H9 (cell line): ENCODE measurements around the gene AOC1. TPM values are rescaled to one million over a fixed set of nuclear protein-coding genes. Genes with fewer than 3 reads are reported as not detected.

Source experiments
- DNase-seq: peaks from one replicate; pipeline ENCODE4 v3.0.0-alpha.2; 2017
- H2AFZ ChIP-seq: one replicate; pipeline ENCODE4 v1.6.1; 2013; ENCODE audit warnings: mild to moderate bottlenecking, low read length, control low read depth, moderate library complexity
- H2AK5ac ChIP-seq: 2 replicates; pipeline ENCODE4 v1.6.1; 2013; ENCODE audit warnings: low read length, control low read depth, mixed read lengths; ENCODE audit not compliant: insufficient read length
- H2BK120ac ChIP-seq: one replicate; pipeline ENCODE4 v1.6.1; 2013; ENCODE audit warnings: low read depth, mild to moderate bottlenecking, low read length, control low read depth, inconsistent platforms; ENCODE audit not compliant: poor library complexity, severe bottlenecking
- H2BK12ac ChIP-seq: 2 replicates; pipeline ENCODE4 v1.6.1; 2013; ENCODE audit warnings: low read length, control low read depth, mixed read lengths, low read depth; ENCODE audit not compliant: insufficient read length
- H2BK15ac ChIP-seq: 2 replicates; pipeline ENCODE4 v1.6.1; 2013; ENCODE audit warnings: low read depth, low read length, control low read depth
- H2BK20ac ChIP-seq: one replicate; pipeline ENCODE4 v1.6.1; 2013; ENCODE audit warnings: low read depth, mild to moderate bottlenecking, low read length, control low read depth, inconsistent platforms; ENCODE audit not compliant: poor library complexity, severe bottlenecking
- H2BK5ac ChIP-seq: 2 replicates; pipeline ENCODE4 v1.6.1; 2013; ENCODE audit warnings: low read length, control low read depth, mixed read lengths; ENCODE audit not compliant: insufficient read length
- H3K14ac ChIP-seq: 2 replicates; pipeline ENCODE4 v1.6.1; 2013; ENCODE audit warnings: low read length, control low read depth; ENCODE audit not compliant: insufficient read depth
- H3K18ac ChIP-seq: 2 replicates; pipeline ENCODE4 v1.6.1; 2013; ENCODE audit warnings: low read depth, mild to moderate bottlenecking, mixed read lengths, low read length, control low read depth; ENCODE audit not compliant: insufficient read length
- H3K23ac ChIP-seq: 2 replicates; pipeline ENCODE4 v1.6.1; 2013; ENCODE audit warnings: low read length, control low read depth, mixed read lengths, low read depth; ENCODE audit not compliant: insufficient read length
- H3K23me2 ChIP-seq: 2 replicates; pipeline ENCODE4 v1.6.1; 2013; ENCODE audit warnings: low read depth, mild to moderate bottlenecking, mixed read lengths, low read length, control low read depth; ENCODE audit not compliant: insufficient read length, poor library complexity, severe bottlenecking
- H3K27ac ChIP-seq: 2 replicates; pipeline ENCODE4 v1.5.1; 2013; ENCODE audit warnings: low read length, control low read depth, mixed read lengths, low read depth; ENCODE audit not compliant: insufficient read length
- H3K27me3 ChIP-seq: 2 replicates; pipeline ENCODE4 v1.6.1; 2013; ENCODE audit warnings: low read length, control low read depth, inconsistent platforms; ENCODE audit not compliant: insufficient read depth
- H3K4ac ChIP-seq: 2 replicates; pipeline ENCODE4 v1.6.1; 2013; ENCODE audit warnings: low read depth, mild to moderate bottlenecking, control low read depth, inconsistent platforms, low read length, moderate library complexity
- H3K4me1 ChIP-seq: 2 replicates; pipeline ENCODE4 v1.6.1; 2013; ENCODE audit warnings: low read length, control low read depth, inconsistent platforms; ENCODE audit not compliant: insufficient read depth
- H3K4me2 ChIP-seq: 2 replicates; pipeline ENCODE4 v1.6.1; 2013; ENCODE audit warnings: low read length, control low read depth, mixed read lengths; ENCODE audit not compliant: insufficient read length, insufficient read depth
- H3K56ac ChIP-seq: 2 replicates; pipeline ENCODE4 v1.6.1; 2013; ENCODE audit warnings: low read depth, mild to moderate bottlenecking, mixed read lengths, low read length, control low read depth; ENCODE audit not compliant: insufficient read length
- H3K79me1 ChIP-seq: 2 replicates; pipeline ENCODE4 v1.6.1; 2013; ENCODE audit warnings: low read depth, mild to moderate bottlenecking, moderate library complexity, low read length, control low read depth, inconsistent platforms; ENCODE audit not compliant: insufficient read depth, poor library complexity, severe bottlenecking
- H3K79me2 ChIP-seq: 2 replicates; pipeline ENCODE4 v1.6.1; 2013; ENCODE audit warnings: low read length, control low read depth, inconsistent platforms; ENCODE audit not compliant: insufficient read depth
- H3K9ac ChIP-seq: 2 replicates; pipeline ENCODE4 v1.6.1; 2013; ENCODE audit warnings: low read length, control low read depth, mixed read lengths; ENCODE audit not compliant: insufficient read length; ENCODE audit errors: extremely low read depth
- H3K9me3 ChIP-seq: one replicate; pipeline ENCODE4 v1.6.1; 2013; ENCODE audit warnings: low read depth, low read length, inconsistent platforms; ENCODE audit not compliant: control insufficient read depth
- H3T11ph ChIP-seq: one replicate; pipeline ENCODE4 v1.6.1; 2013; ENCODE audit warnings: mild to moderate bottlenecking, low read length, control low read depth, inconsistent platforms
- H4K20me1 ChIP-seq: one replicate; pipeline ENCODE4 v1.6.1; 2013; ENCODE audit not compliant: control insufficient read depth, insufficient read length, insufficient read depth
- H4K5ac ChIP-seq: 2 replicates; pipeline ENCODE4 v1.6.1; 2013; ENCODE audit warnings: low read depth, mild to moderate bottlenecking, mixed read lengths, low read length, control low read depth; ENCODE audit not compliant: insufficient read length
- H4K8ac ChIP-seq: replicated peaks from 2 replicates; pipeline ENCODE4 v1.6.1; 2013; ENCODE audit warnings: low read length, control low read depth, mixed read lengths, low read depth; ENCODE audit not compliant: insufficient read length
- H4K91ac ChIP-seq: 2 replicates; pipeline ENCODE4 v1.6.1; 2013; ENCODE audit warnings: low read depth, mild to moderate bottlenecking, moderate library complexity, mixed read lengths, low read length, control low read depth; ENCODE audit not compliant: insufficient read length
- H3K27ac Mint-ChIP-seq, 3 experiments: 2 replicates in 2 of 3; 3 replicates in 1 of 3; pipeline ENCODE4 v1.8.0; 2020 to 2021; ENCODE audit warnings: mixed read lengths in 3 of 3, mild to moderate bottlenecking in 1 of 3, moderate library complexity in 1 of 3
- H3K27me3 Mint-ChIP-seq: 2 replicates; pipeline ENCODE4 v1.8.0; 2021; ENCODE audit warnings: low read depth, mild to moderate bottlenecking, moderate library complexity, mixed read lengths
- H3K36me3 Mint-ChIP-seq, 3 experiments: 2 replicates in 2 of 3; 3 replicates in 1 of 3; pipeline ENCODE4 v1.8.0; 2020 to 2021; ENCODE audit warnings: low read depth in 3 of 3, mixed read lengths in 3 of 3; ENCODE audit not compliant: insufficient read depth in 1 of 3
- H3K4me1 Mint-ChIP-seq, 2 experiments: 2 replicates each; pipeline ENCODE4 v1.8.0; 2020; ENCODE audit warnings: mixed read lengths in 2 of 2
- H3K4me3 Mint-ChIP-seq, 2 experiments: 2 replicates in 1 of 2; 3 replicates in 1 of 2; pipeline ENCODE4 v1.8.0; 2020 to 2021; ENCODE audit warnings: mild to moderate bottlenecking in 2 of 2, mixed read lengths in 2 of 2, moderate library complexity in 1 of 2
- H3K9me3 Mint-ChIP-seq, 2 experiments: 2 replicates in 1 of 2; 3 replicates in 1 of 2; pipeline ENCODE4 v1.8.0; 2020; ENCODE audit warnings: mild to moderate bottlenecking in 2 of 2, mixed read lengths in 2 of 2, moderate library complexity in 1 of 2
- WGBS: extraction: QIAGEN DNeasy Blood & Tissue Kit; methylation state at CpG from one replicate; pipeline ENCODE4 v1.1.7; 2013; ENCODE audit warnings: missing lambda C conversion rate, low lambda C conversion rate, mixed read lengths; ENCODE audit not compliant: insufficient read length; ENCODE audit errors: extremely low coverage; 5-methylcytosine and 5-hydroxymethylcytosine counted together
- total RNA-seq: library from RNA; stranded (reverse); gene quantifications from 2 replicates; pipeline ENCODE4 v1.2.1, GENCODE V29; 2021
- TF ChIP-seq, protein P1 (sequence below): fragments of 200-600 bp; sonication (generic); conservative IDR thresholded peaks from 3 replicates; pipeline ENCODE4 v1.8.0; 2021; ENCODE audit warnings: antibody characterized with exemption, mild to moderate bottlenecking

Gene AOC1
- total RNA-seq, 1 experiment from 2014 or later: 0.28 TPM

DNA sequence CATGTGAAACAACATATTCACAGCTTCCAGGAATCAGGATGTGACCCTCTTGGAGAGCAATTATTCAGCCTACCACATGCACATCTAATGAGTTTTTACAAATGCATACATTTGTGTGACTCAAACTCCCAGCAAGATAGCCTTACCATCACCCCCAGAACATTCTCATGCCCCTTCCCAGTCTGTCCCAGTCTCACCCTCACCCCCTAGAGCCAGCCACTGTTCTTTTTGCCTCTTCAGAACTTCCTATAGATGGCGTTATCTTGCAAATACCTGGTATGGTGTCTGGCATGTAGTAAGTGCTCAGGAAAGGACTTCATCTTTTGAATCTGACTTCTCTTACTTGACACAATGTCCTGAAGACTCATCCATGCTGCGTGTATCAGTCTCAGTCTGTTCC lies 23.9 kb upstream of the AOC1 start:
- Histone ChIP-seq H3K56ac (no peak overlapping the region), H3T11ph (no peak overlapping the region), H2BK5ac (no peak overlapping the region), H4K5ac (no peak overlapping the region), H4K20me1 (no peaks in the 10 kb centered on the region), H3K27ac (no peak overlapping the region), H3K18ac (no peak overlapping the region), H2BK15ac (no peak overlapping the region), H3K9ac (no peak overlapping the region), H3K79me1 (no peaks in the 10 kb centered on the region), H4K8ac (no peak overlapping the region), H2BK20ac (no peak overlapping the region), H3K14ac (no peak overlapping the region), H3K9me3 (no peaks in the 10 kb centered on the region), H2BK12ac (no peak overlapping the region), H3K79me2 (no peaks in the 10 kb centered on the region), H2AFZ (no peak overlapping the region), H3K4me2 (no peak overlapping the region), H4K91ac (no peak overlapping the region), H3K23ac (no peak overlapping the region), H2BK120ac (no peak overlapping the region), H3K23me2 (no peaks in the 10 kb centered on the region), H3K4ac (no peak overlapping the region), H3K4me1 (no peaks in the 10 kb centered on the region), H3K27me3 (no peaks in the 10 kb centered on the region), H2AK5ac (no peak overlapping the region)
- WGBS: no CpG with 5 or more reads among the region's 2 CpGs
- Mint-ChIP-seq H3K27ac (no peak overlapping the region), H3K4me1 (peaks cover 4 to 7% of the 10 kb centered on the region in 2 experiments; a peak in 3 of 4 replicates), H3K4me3 (no peak overlapping the region), H3K9me3 (no peaks in the 10 kb centered on the region; a peak in 1 of 5 replicates), H3K27me3 (peaks cover 42% of the 10 kb centered on the region), H3K36me3 (no peaks in the 10 kb centered on the region)
- no peak for DNase-seq
- TF ChIP-seq, protein P1, sequence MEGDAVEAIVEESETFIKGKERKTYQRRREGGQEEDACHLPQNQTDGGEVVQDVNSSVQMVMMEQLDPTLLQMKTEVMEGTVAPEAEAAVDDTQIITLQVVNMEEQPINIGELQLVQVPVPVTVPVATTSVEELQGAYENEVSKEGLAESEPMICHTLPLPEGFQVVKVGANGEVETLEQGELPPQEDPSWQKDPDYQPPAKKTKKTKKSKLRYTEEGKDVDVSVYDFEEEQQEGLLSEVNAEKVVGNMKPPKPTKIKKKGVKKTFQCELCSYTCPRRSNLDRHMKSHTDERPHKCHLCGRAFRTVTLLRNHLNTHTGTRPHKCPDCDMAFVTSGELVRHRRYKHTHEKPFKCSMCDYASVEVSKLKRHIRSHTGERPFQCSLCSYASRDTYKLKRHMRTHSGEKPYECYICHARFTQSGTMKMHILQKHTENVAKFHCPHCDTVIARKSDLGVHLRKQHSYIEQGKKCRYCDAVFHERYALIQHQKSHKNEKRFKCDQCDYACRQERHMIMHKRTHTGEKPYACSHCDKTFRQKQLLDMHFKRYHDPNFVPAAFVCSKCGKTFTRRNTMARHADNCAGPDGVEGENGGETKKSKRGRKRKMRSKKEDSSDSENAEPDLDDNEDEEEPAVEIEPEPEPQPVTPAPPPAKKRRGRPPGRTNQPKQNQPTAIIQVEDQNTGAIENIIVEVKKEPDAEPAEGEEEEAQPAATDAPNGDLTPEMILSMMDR: peak; percentile 40; the same call in 2 of the 3 replicates
